HEK293 (cell line): ENCODE results near the gene MGMT.

Experiments used
- BCL11A ChIP-seq: fragments of 450-650 bp; formaldehyde crosslinking; IDR thresholded peaks from 2 replicates; pipeline ENCODE4 v1.5.1; 2016; ENCODE audit warnings: low read depth, missing biosample characterization, missing genetic modification characterization
- CTCF ChIP-seq: fragments of 450-650 bp; formaldehyde crosslinking; IDR thresholded peaks from 2 replicates; pipeline ENCODE4 v1.5.1; 2016; ENCODE audit warnings: missing biosample characterization, missing genetic modification characterization
- KLF1 ChIP-seq: fragments of 450-650 bp; formaldehyde crosslinking; IDR thresholded peaks from 2 replicates; pipeline ENCODE4 v1.5.1; 2016; ENCODE audit warnings: missing biosample characterization, missing genetic modification characterization
- ZBTB48 ChIP-seq: fragments of 450-650 bp; formaldehyde crosslinking; IDR thresholded peaks from 2 replicates; pipeline ENCODE4 v1.5.1; 2016; ENCODE audit warnings: missing biosample characterization, missing genetic modification characterization
- ZNF114 ChIP-seq: fragments of 450-650 bp; formaldehyde crosslinking; IDR thresholded peaks from 2 replicates; pipeline ENCODE4 v1.5.0; 2017; ENCODE audit warnings: missing biosample characterization, missing genetic modification characterization
- ZNF214 ChIP-seq: fragments of 450-650 bp; formaldehyde crosslinking; IDR thresholded peaks from 2 replicates; pipeline ENCODE4 v1.5.1; 2017; ENCODE audit warnings: missing biosample characterization, mild to moderate bottlenecking, missing genetic modification characterization, borderline replicate concordance
- ZNF23 ChIP-seq: fragments of 450-650 bp; formaldehyde crosslinking; IDR thresholded peaks from 2 replicates; pipeline ENCODE4 v1.5.1; 2016; ENCODE audit warnings: missing biosample characterization, missing genetic modification characterization, borderline replicate concordance
- ZNF24 ChIP-seq: fragments of 450-650 bp; formaldehyde crosslinking; IDR thresholded peaks from 2 replicates; pipeline ENCODE4 v1.5.1; 2016; ENCODE audit warnings: missing biosample characterization, missing genetic modification characterization
- ZNF416 ChIP-seq: fragments of 450-650 bp; formaldehyde crosslinking; IDR thresholded peaks from 2 replicates; pipeline ENCODE4 v1.5.1; 2016; ENCODE audit warnings: missing biosample characterization, missing genetic modification characterization
- ZNF423 ChIP-seq: fragments of 450-650 bp; formaldehyde crosslinking; IDR thresholded peaks from 2 replicates; pipeline ENCODE4 v1.5.1; 2016; ENCODE audit warnings: missing biosample characterization, missing genetic modification characterization
- ZNF629 ChIP-seq: fragments of 450-650 bp; formaldehyde crosslinking; IDR thresholded peaks from 2 replicates; pipeline ENCODE4 v1.5.1; 2017; ENCODE audit warnings: missing biosample characterization, missing genetic modification characterization
- ZNF654 ChIP-seq: fragments of 450-650 bp; formaldehyde crosslinking; IDR thresholded peaks from 2 replicates; pipeline ENCODE4 v1.5.1; 2016; ENCODE audit warnings: low read depth, missing biosample characterization, missing genetic modification characterization
- ZNF792 ChIP-seq: fragments of 450-650 bp; formaldehyde crosslinking; IDR thresholded peaks from 2 replicates; pipeline ENCODE4 v1.5.1; 2016; ENCODE audit warnings: missing biosample characterization, missing genetic modification characterization

GRCh38 chr10:129514568-129515451, 47.8 kb downstream of the MGMT start:
- TF ChIP-seq CTCF (tag by site-specific recombination) (no peak), KLF1 (no peak), ZNF423 (tag by site-specific recombination) (no peak), ZNF114 (tag by site-specific recombination) (no peak), ZNF24 (tag by site-specific recombination) (no peak), ZNF792 (no peak), ZBTB48 (tag by site-specific recombination) (no peak), ZNF416 (no peak), ZNF654 (no peak), ZNF214 (tag by site-specific recombination) (no peak), ZNF629 (tag by site-specific recombination) (no peak), ZNF23 (no peak), BCL11A (tag by site-specific recombination) (no peak)
